Endothelial cell of umbilical vein (primary cell): ENCODE measurements around the gene PCNX1.

ENCODE experiments used
- FOS ChIP-seq: IDR thresholded peaks from 2 replicates; pipeline ENCODE4 v1.6.1; 2011; ENCODE audit warnings: mild to moderate bottlenecking, low read length, moderate library complexity, borderline replicate concordance; ENCODE audit not compliant: insufficient read depth
- GATA2 ChIP-seq: IDR thresholded peaks from 2 replicates; pipeline ENCODE4 v1.7.0; 2011; ENCODE audit warnings: low read depth, mild to moderate bottlenecking, moderate library complexity, mixed read lengths, low read length; ENCODE audit not compliant: insufficient read length, insufficient read depth
- MYC ChIP-seq: IDR thresholded peaks from one replicate; pipeline ENCODE4 v1.6.1; 2011; ENCODE audit warnings: mild to moderate bottlenecking, low read depth, low read length
- POLR2A ChIP-seq: IDR thresholded peaks from 2 replicates; pipeline ENCODE4 v1.6.1; 2012; ENCODE audit warnings: low read depth, mild to moderate bottlenecking, control low read depth, low read length
- POLR2AphosphoS5 ChIP-seq: IDR thresholded peaks from 2 replicates; pipeline ENCODE4 v1.6.1; 2012; ENCODE audit warnings: low read depth, mild to moderate bottlenecking, control low read depth, low read length, moderate library complexity; ENCODE audit not compliant: insufficient read depth
- TF ChIP-seq, protein P1 (sequence below), 2 donors: IDR thresholded peaks; 1 replicate in 1 of 2; 2 replicates in 1 of 2; pipeline ENCODE4 v1.5.1; 2011; ENCODE audit warnings: low read length in 2 of 2, mild to moderate bottlenecking in 2 of 2, moderate library complexity in 2 of 2, control low read depth in 1 of 2, inconsistent platforms in 1 of 2, low read depth in 1 of 2; ENCODE audit not compliant: insufficient read depth in 1 of 2; ENCODE audit errors: extremely low read depth in 1 of 2

DNA sequence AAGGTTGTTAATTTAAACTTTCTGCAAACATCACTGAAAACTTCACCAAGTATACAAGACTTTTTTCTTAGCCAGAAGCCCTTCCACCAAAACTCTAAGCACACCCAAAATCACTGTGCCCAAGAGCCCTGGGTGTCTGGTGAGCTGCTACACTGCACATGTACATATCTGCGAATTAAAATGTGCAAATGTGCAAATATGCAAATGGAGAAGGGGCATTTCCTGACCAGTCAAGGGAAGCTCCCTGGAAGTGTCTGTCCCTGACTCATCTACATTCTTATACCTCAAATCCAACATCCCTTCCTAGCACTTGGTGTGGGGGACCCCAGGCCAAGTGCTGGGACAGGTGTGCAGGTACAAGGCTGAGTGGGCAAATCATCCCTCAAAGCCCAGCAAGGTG is 123.7 kb downstream of the PCNX1 start:
- TF ChIP-seq, protein P1, sequence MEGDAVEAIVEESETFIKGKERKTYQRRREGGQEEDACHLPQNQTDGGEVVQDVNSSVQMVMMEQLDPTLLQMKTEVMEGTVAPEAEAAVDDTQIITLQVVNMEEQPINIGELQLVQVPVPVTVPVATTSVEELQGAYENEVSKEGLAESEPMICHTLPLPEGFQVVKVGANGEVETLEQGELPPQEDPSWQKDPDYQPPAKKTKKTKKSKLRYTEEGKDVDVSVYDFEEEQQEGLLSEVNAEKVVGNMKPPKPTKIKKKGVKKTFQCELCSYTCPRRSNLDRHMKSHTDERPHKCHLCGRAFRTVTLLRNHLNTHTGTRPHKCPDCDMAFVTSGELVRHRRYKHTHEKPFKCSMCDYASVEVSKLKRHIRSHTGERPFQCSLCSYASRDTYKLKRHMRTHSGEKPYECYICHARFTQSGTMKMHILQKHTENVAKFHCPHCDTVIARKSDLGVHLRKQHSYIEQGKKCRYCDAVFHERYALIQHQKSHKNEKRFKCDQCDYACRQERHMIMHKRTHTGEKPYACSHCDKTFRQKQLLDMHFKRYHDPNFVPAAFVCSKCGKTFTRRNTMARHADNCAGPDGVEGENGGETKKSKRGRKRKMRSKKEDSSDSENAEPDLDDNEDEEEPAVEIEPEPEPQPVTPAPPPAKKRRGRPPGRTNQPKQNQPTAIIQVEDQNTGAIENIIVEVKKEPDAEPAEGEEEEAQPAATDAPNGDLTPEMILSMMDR (IDR thresholded peaks at IDR 0.05; ENCODE audit: extremely low read depth in 1 of 2, insufficient read depth in 1 of 2, low read depth in 1 of 2, low read length in 2 of 2) = no peak
- TF ChIP-seq POLR2A (no peak), GATA2 (no peak), POLR2AphosphoS5 (no peak), FOS (no peak), MYC (no peak)
